HL-60/S4 treated with retinoic acid at 250 ng/mL for 4 days and 3 days (cell line): Measurements from ENCODE around the gene FSTL1.

Experiments
- in situ Hi-C: fragments of 300-500 bp; cut with MboI; formaldehyde crosslinking; loops from 2 replicates; pipeline ENCODE4 v1.7.0; 2022; ENCODE audit warnings: low sequenced_read_pairs

Gene FSTL1

DNA sequence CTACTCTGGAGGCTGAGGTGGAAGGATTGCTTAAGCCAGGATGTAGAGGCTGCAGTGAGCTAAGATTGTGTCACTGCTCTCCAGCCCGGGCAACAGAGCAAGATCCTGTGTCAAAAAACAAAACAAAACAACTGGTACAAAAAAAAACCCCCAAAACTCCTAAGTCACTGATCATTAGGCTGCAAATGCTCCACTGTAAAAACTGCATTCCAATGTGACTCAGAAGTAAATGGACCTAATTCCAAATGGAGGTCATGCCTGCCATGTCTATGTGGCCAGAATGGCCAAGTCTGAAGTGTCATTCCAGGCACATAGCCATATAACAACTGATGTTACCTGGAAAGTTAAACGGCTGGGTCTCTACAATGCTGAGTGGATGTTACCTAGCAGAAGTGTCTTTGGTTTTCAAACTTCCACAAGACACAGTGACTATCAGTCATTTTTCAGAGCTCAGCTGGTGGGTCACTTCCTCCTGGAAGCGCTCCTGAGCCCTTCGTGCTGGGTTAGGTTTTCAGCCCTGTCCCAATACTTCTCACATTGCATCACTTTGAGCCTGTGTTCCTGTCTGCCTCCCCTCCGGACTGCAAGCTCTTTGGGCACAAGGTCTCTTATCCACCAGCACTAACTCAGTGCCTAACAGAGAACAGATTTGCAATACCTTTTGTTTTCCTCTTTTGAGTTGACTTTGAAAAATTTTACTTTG lies 10.6 kb downstream of the FSTL1 start:
- in situ Hi-C loops: no loop called here

- in situ Hi-C loops: no loop called here
Observed at GRCh38 chr3:120438665-120439370, 12.0 kb downstream of the FSTL1 start.

GRCh38 chr3:120438216-120438615 lies 12.6 kb downstream of the FSTL1 start:
- in situ Hi-C loops: no loop called here

GRCh38 chr3:120437559-120437958 lies 13.2 kb downstream of the FSTL1 start:
- in situ Hi-C loops: no loop called here

DNA sequence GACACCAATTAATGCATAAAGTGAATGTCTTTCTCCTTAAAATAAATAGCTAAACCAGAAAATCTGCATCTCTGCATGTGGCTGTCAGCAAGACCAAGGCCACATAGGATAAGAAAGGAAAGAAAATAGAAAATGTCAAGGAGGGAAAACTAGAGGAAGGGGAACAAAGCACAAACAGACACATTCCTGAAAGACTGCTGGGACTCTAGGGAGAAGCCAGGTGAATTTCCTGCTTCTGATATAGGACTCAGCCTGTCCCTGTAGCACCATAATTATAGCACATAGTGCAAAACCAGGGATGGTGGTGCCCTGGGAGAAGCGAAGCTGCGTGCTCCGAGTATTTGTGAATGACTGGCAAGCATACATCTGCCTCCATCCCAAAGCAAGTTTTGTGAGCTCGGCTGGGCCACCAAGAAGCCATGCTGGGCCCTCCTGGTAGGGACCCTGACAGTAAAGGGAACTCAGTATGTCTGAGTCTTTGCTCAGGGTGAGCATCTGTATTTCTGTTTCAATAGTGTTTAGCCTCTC lies 14.2 kb downstream of the FSTL1 start:
- in situ Hi-C loops: no loop called here

GRCh38 chr3:120435621-120436020 lies 15.2 kb downstream of the FSTL1 start:
- in situ Hi-C loops: no loop called here

DNA sequence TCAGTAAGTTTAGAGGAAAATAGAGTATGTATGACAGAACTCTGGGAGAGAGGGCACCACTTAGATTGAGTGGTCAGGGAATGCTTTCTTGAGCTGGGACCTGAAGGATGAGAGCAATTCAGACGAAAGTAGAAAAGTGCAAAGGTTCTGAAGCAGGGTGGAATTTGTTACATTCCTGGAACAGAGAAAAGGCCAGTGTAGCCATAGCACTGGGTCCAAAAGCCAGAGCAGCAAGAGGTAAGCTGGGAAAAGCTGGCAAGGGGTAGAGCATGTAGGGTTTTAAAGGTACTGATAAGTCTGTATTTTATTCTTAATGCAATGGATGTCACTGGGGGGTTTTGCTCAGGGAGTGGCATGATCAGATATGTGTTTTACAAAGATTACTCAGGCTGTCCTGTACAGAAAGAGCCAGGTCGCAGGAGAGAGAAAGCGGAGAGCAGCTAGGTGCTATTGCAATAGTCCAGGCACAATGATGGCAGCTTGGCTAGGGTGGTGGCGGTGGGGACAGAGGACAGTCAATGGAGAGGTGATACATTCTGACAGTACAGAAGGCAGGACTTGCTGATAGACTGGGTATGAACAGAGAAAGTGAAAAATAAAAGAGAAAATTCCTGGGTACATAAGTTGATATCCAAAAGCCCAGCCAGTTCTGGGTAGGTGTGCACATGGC lies 17.0 kb downstream of the FSTL1 start:
- in situ Hi-C loops: no loop called here

DNA sequence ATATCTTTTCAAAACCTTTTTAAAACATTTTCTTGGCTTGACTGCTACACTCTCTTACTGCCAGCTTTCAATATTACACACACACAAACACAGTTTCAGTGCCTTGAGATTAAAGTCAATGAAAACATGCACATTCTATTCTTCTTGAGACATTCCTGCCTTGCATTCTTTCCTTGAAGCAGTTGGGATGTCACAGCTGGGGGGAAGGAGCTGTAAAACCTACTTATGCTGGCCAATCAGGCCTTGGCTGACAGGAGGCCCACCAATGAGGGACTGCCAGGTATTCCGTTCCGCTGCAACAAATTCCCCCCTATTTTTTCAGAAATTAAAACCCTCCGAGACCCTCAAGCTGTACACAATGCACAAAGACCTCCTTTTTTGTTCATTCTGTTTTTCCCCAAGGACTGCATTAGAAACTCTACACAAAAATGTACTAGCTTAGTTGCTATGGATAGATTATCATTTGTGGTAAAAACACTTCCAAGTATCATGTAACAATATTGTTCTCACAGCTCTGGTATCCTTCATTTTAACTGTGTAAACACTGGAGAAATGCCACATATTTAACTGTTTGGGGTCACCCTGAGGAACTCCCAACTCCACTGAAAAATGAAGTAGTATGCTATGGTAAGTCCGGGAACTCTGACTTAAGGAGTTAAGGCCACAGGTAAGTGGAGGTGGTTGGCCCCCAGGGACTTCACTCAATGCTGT lies 18.5 kb downstream of the FSTL1 start:
- in situ Hi-C loops: no loop called here

GRCh38 chr3:120429921-120430361 lies 20.9 kb downstream of the FSTL1 start:
- in situ Hi-C loops: no loop called here

DNA sequence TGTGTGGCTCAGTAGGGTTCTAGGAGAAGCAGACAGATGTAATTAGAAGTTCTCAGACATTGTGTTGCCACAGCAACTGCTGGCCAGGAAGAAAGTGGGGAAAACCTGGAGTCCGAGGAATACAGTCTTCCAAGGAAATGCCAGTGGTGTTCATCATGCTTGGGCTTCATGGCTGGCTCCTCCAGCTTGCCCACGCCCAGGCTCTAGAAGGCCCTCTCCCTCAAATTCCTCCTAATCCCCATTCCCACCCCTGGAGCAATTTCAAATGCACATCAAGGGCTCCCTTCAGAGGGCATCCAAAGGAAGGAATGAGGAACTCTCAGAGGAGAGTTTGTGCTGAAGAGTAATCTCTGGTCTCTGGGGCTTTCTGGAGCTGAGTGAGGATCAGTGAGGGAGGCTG lies 21.9 kb downstream of the FSTL1 start:
- in situ Hi-C loops: no loop called here

GRCh38 chr3:120427201-120427600 lies 23.6 kb downstream of the FSTL1 start:
- in situ Hi-C loops: no loop called here

- in situ Hi-C loops: no loop called here
Observed at GRCh38 chr3:120425572-120426250, 25.1 kb downstream of the FSTL1 start.

GRCh38 chr3:120424976-120425570 lies 25.7 kb downstream of the FSTL1 start:
- in situ Hi-C loops: no loop called here

DNA sequence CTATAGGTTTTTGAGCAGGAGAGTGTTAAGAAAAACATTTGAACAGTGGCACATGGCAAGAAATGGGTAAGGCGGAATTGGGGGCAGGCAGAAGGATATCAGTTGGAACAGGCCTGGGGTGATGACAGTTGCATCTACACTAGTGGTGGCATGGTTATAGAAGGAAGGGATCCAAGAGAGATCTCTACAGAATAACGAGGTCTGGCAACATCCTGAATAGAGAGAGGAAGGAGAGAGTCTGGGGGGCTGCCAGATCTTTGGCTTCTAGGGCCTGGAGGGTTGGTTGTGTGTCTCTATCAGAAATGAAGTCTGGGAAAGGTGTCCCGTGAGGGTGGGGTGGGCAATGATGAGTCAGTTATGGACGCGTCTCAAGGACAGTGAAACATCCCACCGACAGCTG lies 26.3 kb downstream of the FSTL1 start:
- in situ Hi-C loops: no loop called here

DNA sequence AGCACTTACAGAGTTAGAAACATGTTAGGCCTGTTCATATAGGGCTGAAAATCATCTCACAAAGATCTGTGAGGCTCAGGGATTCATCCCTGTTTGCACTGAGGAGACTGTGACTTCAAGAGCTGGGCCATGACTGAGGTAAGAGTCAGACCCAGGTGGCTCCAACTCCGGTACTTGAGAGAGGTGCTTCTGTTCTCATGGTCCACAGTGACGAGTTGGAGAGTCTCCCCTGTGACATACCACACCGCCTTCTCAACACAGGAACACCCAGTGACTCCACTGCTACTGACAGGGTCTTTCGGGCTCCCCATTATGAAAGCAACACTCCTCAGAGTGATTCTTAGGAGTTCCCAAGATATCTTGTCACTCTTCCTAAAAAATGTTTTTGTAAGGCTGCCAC lies 27.4 kb downstream of the FSTL1 start:
- in situ Hi-C loops: no loop called here

GRCh38 chr3:120421926-120422325 lies 28.9 kb downstream of the FSTL1 start:
- in situ Hi-C loops: no loop called here

GRCh38 chr3:120420928-120421551 lies 29.8 kb downstream of the FSTL1 start:
- in situ Hi-C loops: no loop called here

DNA sequence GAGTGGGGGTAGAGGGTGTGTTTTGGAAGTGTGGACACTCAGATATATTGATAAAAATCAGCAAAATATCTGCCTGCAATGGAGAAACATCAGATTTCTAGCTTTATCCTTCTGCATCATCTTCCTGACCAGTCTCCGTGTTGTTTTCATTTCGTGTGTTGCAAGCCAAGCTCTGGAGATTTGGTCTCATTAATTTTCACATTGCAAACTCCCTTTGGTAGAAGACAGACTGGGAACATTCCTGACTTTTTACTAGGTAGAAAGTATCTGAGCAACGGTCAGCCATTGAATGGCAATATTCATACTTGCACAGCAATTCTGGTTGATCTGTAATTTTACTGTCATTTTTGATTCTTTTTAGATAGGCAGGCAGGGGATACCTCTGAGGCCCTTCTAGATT lies 30.4 kb downstream of the FSTL1 start:
- in situ Hi-C loops: no loop called here

DNA sequence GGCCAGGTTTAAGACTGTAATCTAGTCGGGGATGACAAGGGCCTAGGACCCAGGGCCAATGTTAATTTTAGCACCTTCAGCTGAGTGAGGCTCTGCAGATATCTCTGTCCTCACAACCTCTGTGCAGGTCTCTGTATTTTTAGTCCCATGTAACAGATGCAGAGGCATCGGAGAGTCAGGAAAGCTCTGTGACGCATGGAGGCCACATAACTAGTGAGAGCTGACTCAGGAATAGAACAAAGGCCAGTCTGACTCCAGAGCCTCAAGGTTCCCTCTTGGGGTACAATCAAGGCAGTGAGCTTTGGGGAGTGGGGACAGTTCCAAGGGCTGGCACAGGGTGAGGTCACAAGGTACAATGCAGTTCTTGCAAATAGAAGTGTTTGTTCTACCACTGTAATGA lies 31.0 kb downstream of the FSTL1 start:
- in situ Hi-C loops: no loop called here
